NT2/D1 (cell line): ENCODE measurements around the gene ASB18.

Experiments used
- SUZ12 ChIP-seq: IDR thresholded peaks from 2 replicates; pipeline ENCODE4 v1.6.1; 2011; ENCODE audit not compliant: insufficient read length, insufficient read depth; ENCODE audit errors: extremely low read depth
- YY1 ChIP-seq: IDR thresholded peaks from 2 replicates; pipeline ENCODE4 v1.6.1; 2011; ENCODE audit not compliant: insufficient read length, insufficient read depth
- ZNF274 ChIP-seq: IDR thresholded peaks from 2 replicates; pipeline ENCODE4 v1.6.1; 2011; ENCODE audit warnings: mild to moderate bottlenecking, low read depth, low read length

GRCh38 chr2:236239276-236240065, 24.7 kb downstream of the ASB18 start:
- TF ChIP-seq ZNF274: no peak
- TF ChIP-seq YY1: no peak
- TF ChIP-seq SUZ12: no peak
